ENCODE data around the gene SLIT1.

DNA sequence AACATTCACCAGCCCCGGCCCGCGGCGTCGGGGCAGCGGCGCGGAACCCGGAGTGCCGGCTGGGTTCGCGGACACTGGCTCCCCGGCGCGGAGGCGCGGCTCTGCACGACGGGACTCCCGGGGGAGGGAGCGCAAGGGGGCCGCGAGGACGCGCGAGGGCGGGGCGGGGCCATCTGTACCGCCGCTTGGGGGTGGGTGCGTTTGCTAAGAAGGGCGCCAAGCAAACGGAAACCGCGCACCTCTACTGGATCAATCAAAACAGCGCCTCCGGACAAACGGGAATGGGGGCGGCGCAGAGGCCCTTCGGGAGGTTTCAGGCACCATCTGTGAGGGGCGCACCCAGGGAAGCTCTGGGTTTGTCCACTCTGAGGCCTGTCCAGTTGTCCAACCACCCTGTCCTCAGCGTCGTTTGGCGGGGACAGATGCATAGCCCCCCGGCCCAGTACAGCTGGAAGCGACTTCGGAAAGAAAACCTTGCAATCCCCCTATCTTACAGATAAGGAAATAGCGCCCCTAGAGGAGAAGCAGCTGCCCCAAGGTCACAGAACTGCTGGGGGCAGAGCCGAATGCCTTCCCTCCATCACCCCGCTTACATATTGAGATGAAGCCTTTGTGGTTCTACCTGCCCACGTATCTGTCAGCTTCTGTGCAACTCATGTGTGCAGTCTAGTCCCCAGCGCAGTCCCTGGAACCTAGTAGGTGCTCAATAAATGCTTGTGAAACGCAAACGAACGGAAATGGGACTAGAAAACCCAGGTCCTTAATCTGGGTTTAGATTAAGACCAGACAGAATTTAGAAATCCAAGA is 10.7 kb upstream of the SLIT1 start:
- TF ChIP-seq SIN3A (IDR thresholded peaks at IDR 0.05; ENCODE audit: borderline replicate concordance, insufficient read depth, low read length) (no peak), POLR2AphosphoS5 (IDR thresholded peaks at IDR 0.05; ENCODE audit: low read depth, low read length) (no peak), TAF1 (IDR thresholded peaks at IDR 0.05; ENCODE audit: borderline replicate concordance, insufficient read depth, low read length) (no peak), FOXP2 (optimal IDR thresholded peaks at IDR 0.05; ENCODE audit: borderline replicate concordance, extremely low read depth, extremely low read length, insufficient read depth) (no peak)
- TF ChIP-seq, protein P1, sequence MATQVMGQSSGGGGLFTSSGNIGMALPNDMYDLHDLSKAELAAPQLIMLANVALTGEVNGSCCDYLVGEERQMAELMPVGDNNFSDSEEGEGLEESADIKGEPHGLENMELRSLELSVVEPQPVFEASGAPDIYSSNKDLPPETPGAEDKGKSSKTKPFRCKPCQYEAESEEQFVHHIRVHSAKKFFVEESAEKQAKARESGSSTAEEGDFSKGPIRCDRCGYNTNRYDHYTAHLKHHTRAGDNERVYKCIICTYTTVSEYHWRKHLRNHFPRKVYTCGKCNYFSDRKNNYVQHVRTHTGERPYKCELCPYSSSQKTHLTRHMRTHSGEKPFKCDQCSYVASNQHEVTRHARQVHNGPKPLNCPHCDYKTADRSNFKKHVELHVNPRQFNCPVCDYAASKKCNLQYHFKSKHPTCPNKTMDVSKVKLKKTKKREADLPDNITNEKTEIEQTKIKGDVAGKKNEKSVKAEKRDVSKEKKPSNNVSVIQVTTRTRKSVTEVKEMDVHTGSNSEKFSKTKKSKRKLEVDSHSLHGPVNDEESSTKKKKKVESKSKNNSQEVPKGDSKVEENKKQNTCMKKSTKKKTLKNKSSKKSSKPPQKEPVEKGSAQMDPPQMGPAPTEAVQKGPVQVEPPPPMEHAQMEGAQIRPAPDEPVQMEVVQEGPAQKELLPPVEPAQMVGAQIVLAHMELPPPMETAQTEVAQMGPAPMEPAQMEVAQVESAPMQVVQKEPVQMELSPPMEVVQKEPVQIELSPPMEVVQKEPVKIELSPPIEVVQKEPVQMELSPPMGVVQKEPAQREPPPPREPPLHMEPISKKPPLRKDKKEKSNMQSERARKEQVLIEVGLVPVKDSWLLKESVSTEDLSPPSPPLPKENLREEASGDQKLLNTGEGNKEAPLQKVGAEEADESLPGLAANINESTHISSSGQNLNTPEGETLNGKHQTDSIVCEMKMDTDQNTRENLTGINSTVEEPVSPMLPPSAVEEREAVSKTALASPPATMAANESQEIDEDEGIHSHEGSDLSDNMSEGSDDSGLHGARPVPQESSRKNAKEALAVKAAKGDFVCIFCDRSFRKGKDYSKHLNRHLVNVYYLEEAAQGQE (IDR thresholded peaks at IDR 0.05; ENCODE audit: insufficient read depth in 1 of 2, low read depth in 2 of 2, low read length in 2 of 2), result peak in 1 of 2 experiments; percentile 62; a peak in 1 of 4 replicates
